NCI-H226 (cell line): ENCODE data around the gene SF3A2.
"Not testable (repeated sequence)": the region's sequence is repeated elsewhere in the genome, so short reads cannot be mapped to it uniquely, and the experiment has no call there.

Source experiments
- DNase-seq: peaks from one replicate; pipeline ENCODE4 v3.0.0-alpha.2; 2015

Gene SF3A2

DNA sequence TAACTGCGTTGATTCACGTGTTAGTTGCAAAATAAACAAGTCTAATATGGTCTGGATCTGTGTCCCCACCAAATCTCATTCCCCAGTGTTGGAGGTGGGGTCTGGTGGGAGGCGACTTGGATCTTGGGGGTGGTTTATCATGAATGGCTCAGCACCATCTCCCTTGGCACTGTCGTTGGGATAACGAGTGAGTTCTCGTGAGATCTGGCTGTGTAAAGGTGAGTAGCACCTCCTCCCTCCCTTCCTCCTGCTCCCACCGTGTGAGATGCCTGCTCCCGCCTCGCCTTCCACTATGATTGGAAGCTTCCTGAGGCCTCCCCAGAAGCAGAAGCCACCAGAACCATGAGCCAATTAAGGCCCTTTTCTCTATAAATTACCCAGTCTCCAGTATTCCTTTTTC, 40.5 kb downstream of the SF3A2 start:
- no peak for DNase-seq

DNA sequence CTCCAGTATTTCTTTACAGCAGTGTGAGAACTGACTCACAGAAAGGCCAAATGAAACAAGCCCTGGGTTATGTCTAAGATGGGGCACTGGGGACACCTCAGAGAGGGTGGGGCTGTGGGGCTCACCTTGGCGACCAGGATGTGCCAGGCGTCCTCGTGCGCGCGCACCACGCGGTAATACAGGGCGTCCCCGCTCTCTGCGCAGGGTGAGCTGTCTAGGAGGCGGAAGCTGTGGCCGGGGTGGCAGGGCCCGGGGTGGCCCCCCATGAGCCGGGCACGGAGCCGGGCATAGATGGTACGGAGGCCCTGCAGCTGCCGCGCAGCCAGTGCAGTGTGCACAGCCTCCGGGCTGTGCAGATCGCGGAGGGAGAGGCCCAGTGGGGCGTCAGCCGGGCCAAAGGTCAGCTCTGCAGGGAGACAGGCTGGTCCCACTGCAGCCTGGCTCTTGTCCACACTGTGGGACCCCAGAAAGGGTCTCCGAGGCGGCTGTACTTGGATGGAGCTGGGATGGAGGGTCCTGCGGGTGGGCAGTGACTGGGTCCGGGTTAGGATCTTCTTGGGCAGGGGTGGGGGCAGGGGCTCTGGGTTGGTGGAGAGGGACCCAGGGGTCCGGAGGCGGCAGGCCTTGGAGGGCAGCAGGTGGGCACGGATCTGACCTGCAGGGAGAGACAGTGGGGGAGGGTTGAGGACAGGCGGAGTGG, 42.0 kb downstream of the SF3A2 start:
- DNase-seq, result no peak

DNA sequence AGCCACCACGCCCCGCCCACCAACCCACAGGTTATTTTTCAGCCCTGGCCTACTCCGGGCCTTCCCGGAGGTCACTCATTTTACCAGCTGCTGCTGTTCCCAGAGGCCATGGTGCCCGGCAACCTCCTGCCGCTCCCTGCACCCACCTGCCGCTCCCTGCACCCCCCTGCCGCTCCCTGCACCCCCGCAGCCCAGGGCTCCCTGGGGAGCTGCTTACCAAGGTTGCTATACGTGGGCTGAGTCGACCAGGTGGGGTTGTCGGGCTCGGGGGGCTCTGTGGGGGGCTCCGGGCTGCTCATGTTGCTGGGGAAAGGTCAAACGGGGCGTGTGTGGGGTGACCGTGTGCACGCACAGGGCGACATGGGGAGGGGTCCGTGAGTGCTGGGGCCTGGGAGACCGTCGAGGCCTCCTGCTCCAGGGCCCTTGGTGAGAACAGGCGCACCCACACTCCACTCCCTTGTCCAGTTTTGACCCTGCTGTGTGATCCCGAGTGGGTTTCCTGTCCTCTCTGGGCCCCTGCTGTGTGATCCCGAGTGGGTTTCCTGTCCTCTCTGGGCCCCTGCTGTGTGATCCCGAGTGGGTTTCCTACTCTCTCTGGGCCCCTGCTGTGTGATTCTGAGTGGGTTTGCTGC, 44.1 kb downstream of the SF3A2 start:
- DNase-seq, result no peak

DNA sequence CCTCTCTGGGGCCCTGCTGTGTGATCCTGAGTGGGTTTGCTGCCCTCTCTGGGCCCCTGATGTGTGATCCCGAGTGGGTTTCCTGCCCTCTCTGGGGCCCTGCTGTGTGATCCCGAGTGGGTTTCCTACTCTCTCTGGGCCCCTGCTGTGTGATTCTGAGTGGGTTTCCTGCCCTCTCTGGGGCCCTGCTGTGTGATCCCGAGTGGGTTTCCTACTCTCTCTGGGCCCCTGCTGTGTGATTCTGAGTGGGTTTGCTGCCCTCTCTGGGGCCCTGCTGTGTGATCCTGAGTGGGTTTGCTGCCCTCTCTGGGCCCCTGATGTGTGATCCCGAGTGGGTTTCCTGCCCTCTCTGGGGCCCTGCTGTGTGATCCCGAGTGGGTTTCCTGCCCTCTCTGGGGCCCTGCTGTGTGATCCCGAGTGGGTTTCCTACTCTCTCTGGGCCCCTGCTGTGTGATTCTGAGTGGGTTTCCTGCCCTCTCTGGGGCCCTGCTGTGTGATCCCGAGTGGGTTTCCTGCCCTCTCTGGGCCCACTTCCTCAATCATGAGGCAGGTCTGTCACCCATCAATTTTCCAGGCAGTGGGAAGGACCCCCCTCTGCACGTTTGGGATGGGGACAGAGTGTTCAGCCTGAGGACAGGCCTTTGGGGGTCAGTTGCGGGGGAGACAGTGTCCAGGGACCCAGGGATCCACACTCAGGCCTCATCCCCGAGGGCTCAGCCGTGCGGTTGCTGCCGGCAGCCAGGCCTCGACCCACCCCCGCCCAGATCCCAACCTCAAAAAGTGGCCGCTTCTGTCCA, 44.8 kb downstream of the SF3A2 start:
- DNase-seq, result not testable (repeated sequence)

DNA sequence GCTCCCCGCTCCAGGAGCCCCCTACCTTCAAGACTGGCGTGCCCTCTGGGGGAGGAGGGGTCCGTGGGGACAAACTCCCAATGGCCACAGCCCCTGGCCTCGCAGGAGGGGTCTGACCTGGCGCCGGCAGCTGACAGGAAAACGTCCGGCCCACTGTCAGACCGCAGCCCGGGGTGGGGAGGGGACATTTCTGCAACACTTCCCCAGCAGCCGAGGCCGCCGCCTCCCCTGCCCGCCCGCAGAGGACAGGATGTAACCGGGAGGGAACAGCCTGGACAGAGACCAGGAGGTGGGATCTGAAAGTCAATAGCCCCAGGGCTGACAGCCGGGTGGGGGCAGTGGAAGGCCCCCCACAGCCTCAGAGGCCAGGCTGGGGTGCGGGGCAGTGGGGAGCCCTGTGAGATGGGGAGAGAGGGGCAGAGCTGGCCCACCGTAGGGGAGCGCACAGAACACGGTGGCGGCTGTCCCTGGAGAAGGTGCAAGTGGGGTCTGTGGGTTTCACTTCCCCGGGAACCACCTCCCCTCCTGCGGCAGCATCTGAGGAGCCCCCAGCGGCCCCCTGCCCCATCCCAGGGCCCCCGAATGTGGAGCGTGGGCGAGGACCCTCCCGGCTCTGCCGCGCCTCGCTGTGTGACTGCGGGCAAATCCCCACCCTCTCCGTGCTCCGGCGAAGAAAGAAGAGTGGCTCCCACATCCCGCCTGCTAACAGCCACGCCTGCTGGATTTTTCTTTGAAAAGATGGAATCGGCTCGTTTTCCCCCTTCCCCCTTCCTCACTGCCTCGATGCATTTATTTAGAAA, 45.6 kb downstream of the SF3A2 start, which contains the start of gene PEAK3:
Gene PEAK3 (minus strand): TSS at position 114 of the 800 bp plus-strand sequence. CDS start 1,244 bp downstream, outside the sequence.
- no peak for DNase-seq

DNA sequence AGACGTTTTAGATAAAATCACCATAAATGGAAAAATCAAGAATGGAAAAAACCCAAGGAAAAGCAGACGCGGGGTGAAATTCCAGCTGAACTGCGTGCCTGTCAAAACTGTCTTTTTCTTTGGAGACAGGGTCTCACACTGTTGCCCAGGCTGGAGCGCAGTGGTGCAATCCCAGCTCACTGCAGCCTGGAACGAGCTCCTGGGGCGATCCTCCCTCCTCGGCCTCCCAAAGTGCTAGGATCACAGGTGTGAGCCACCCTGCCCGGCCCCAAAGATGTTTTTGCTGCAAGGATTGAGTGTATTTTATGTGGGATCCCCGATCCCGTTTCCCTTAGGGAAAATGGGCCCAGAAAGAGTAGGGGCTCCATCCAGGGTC, 46.2 kb downstream of the SF3A2 start:
- no peak for DNase-seq

DNA sequence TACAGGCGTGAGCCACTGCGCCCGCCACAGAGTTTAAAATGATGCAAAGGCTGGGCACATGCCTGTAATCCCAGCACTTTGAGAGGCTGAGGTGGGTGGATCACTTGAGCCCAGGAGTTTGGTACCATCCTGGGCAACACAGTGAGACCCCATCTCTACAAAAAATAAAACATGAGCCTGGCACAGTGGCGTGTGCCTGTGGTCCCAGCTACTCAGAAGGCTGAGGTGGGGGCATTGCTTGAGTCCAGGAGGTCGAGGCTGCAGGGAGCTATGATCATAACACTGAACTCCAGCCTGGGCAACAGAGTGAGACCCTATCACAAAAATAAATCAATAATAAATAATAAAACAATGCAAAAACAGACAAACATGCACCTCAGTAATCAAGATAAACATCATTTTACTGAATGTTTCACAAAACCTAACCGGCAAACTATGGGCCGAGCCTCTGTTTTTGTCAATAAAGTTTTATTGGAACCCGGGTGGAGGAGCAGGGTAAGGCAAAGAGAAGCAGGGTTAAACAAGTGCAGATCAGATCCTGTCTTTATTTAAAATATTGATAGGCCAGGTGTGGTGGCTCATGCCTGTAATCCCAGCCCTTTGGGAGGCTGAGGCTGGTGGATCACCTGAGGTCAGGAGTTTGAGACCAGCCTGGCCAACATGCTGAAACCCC, 47.3 kb downstream of the SF3A2 start:
- DNase-seq, result no peak

DNA sequence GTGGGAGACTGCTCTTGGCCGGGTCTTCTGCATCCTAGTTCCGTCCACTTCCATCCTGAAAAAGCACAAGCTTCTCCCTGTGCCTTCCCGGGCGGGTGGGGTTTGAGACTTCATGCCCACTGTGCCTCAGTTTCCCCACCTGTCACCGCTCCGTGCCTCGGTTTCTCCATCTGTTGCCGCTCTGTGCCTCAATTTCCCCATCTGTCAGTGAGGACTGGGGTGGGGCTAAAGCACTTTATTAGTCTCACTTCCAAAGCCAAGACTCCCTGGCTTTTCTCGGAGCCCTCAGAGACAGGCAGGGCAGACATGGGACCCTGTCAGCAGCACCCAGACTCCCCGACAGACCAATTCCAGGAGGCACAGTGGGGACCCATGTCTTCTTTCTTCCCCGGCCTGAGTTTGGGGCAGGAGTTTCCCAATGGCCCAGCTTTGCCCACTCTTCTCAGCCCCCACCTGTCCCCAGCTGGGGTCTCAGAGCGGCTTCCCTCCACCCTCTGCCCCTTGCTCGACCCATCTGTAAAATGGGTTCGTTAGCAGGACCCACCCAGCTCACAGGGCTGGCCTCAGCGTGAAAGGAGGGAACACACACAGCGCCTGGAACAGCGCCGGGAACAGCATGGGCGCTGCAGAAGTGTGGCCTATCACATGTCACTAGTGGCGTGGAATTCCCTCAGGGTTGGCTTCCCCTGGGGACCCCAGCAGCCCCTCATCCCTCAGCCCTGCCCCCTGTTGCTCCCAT, 49.9 kb downstream of the SF3A2 start:
- DNase-seq, result no peak

DNA sequence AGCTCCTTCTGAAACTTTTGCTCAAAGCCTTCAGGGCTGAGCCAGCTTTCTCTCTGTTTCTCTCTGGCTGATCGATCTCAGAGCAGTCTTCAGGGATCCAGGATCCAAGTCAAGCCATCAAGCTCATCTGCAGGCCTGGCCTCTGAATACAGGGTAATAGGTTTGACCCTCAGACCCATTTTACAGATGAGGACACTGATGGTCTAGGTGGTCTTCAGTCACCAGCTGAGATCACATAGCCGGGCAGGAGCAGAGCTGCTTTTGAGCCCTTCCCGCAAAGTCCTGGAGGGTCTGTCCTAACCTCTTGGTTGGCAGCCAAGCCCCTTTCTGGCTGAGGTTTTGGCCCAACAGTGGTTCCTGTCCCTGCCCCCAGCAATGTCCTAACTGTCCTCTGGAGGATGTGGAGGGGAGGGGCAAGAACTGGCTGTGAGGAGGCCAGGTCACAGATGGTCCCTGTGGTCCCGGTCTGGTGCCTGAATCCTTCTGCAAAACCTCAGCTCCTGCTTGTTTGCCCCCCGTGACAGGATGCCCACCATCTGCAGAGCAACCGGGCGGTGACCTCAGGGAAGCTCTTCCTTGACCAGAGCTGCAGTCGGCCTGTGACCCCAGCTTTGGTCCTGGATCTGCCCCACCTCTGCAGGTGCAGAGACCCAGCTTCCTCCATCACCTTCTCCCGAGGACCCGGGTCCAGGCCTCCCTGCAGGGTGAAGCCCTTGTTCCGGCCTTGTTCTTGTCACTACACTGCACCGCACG, 51.1 kb downstream of the SF3A2 start:
- no peak for DNase-seq

DNA sequence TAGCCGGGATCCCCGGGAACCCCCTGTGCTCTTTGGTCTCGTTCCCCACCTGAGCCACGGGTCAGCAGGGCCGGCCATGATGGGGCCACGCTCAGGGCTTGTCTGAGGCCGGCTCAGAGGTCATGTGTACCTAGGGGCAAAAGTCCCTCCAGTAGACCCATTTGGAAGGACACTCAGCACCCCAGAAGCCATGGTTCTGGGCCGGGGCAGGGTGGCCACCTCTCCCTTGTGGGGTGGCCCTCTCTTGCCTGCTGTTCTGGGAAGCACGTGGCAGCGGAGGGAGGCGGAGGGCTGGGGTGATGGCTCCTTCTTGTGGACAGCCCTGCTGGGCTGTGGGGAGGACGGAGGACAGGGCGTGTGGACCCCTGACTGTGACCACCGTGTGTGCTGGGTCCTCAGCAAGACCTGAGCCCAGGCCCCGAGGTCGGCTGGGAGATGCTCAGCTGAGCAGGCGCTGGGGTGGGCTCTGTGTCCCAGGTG, 51.8 kb downstream of the SF3A2 start:
- no peak for DNase-seq

DNA sequence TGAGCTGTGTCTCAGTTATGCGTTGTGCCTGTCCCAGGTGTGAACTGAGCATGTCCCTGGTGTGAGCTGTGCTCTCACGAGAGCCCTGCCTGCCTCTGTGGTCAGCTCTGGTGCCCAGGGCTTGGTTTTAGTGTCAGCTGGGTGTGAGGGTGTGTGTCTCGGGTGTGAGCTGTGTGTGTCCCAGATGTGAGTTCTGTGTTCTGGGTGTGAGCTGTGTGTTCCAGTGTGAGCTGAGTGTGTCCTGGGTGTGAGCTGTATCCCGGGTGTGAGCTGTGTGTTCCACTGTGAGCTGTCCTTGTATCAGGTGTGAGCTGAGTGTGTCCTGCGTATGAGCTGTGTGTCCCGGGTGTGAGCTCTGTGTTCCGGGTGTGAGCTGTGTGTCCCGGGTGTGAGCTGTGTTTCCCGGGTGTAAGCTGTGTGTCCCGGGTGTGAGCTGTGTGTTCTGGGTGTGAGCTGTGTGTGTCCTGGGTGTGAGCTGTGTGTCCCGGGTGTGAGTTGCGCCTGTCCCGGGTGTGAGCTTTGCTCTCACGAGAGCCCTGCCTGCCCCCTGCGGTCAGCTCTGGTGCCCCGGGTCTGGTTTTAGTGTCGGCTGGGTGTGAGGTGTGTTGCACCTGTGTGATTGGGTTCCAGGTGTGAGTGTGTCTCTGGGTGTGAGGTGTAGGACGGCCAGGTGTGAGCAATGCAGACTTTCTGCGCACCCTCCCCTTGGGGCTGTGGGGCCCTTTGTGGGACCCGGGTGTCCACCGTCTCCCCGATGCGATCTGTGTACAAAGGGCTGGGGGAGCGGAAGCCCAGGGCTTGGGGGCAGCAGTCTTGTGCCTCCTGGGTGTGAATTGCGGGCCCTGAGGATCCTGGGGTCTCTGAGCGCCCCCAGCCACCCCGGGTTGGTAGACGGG, 52.4 kb downstream of the SF3A2 start:
- no peak for DNase-seq

DNA sequence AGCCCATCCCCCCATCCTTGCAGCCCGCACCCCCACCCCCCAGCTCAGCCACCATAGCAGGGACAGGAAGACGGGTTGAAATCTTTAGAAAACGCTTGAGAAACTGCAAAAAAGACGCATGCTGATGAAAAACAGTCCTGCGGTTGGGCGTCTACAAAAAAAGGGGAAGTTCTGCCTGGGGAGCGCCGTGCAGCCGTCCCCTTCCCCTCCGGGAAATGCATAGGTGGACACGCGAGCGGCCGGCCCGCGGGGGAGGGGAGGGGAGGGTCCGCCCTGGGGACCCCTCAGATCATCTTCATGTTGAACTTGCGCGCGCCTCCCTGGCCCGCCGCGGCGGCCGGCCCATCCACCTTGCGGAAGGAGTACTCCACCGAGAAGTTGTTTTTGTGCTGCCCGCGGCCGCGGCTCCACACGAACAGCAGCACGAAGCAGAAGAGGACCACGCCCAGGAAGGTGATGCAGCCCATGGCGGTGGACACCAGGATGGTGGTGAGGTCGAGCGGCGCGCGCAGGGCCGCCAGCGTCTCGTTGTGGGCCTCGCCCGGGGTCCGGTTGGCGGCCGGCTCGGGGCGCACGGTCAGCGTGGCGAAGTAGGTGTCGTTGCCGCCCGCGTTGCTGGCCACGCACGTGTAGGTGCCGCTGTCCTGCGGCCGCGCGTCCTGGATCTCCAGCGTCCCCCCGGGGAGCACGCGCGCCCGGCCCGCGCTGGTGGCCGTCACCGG, 53.3 kb downstream of the SF3A2 start:
- no peak for DNase-seq

DNA sequence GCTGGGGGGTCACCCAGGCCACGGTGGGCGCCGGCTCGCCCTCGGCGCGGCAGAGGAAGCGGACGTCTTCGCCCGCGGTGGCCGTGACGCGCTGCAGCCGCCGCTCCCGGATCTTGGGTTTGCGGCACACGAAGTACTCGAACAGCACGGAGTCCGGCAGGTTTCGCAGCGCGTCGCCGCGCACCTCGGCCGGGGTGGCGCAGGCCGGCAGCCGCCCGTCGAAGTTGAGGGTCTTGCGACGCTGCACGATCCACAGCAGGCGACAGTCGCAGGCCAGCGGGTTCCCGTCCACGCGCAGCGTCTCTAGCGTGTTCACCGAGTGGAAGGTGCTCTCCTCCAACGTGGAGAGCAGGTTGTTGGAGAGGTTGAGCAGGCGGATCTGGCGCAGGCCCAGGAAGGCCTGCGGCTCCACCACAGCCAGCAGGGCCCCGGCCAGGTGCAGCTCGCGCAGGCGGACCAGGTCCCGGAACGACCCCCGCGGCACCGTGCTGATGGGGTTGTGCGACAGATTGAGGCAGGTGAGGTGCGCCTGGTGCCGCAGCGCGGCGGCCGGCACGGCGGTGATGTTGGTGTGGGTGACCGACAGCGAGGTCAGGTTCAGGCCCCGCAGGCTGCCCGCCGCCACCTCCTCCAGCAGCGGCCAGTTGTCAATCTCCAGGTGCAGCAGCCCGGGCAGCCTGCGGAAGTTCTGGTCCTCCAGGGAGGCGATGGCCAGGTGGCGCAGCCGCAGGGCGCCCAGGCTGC, 54.0 kb downstream of the SF3A2 start:
- no peak for DNase-seq

DNA sequence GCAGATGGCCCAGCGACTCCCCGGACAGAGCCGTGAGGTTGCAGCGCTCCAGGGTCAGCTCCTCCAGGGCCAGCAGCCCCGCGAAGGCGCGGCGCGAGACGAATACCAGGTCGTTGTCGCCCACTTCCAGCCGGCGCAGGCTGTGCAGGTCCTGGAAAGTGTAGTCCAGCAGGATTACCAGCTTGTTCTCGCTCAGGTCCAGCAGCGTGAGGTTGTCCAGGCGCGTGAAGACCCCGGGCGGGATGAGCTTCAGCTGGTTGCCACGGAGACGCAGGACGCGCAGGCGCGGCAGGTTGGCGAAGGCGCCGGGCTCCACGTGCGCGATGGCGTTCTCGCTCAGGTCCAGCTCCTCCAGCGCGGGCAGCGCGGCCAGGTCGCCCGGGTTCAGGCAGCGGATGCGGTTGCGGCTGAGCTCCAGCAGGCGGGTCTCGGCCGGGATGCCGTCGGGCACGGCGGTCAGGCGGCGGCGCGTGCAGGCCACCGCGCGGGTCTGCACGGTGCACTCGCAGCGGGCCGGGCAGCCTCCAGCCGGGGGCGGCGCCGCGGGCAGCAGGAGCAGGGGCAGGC, 54.6 kb downstream of the SF3A2 start:
- DNase-seq, result no peak

DNA sequence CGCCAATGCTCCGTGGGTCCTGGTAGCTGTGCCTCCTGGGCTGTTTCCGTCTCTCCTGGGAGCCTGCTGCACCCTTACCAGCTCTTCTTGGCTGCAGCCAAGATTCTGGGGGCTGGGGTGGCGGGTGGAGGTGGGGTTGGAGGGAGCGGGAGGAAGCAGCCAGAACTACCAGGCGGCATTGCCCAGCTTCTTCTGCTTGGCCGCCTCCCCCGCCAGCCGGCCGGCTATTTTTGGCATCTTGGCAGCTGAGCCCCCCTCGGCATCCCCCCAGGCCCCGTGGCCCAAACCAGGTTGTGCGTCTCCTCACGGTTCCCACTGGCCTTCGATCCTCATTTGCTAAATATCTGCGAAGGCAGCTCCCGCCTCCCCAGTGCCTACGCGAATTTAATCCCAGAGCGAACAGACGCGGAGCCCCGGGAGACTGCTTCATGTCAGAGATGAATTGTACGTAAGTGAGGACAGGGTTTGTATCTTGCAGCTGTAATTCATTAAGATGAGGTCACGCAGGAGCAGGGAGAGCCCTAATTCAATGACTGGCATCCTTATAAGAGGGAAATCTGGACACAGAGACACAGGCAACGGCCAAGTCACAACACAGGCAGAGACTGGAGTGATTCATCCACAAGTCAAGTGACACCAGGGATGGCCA, 58.2 kb downstream of the SF3A2 start:
- no peak for DNase-seq

DNA sequence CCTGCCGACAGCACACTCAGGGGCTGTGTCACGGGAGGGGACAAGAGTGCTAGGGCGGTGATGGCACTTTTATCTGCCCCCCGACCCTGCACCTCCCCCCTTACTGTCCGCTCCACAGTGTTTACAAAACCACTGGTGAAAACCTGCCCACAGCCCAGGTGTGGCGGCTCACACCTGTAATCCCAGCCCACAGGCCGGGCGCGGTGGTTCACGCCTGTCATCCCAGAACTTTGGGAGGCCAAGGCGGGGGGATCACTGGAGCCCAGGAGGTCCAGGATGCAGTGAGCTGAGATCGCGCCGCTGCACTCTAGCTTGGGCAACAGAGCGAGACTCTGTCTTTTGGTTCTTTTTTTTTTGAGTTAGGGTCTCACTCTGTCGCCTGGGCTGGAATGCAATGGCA, 59.5 kb downstream of the SF3A2 start:
- DNase-seq, result no peak
